ENCODE data around the gene TPM4. TPM values are rescaled to one million over a fixed set of nuclear protein-coding genes. Genes with fewer than 3 reads are reported as not detected.
"Not testable (repeated sequence)": the region's sequence is repeated elsewhere in the genome, so short reads cannot be mapped to it uniquely, and the experiment has no call there.

The TPM4 gene
- total RNA-seq = 100 to 1,000 TPM; 471 to 530 (median 493) TPM

DNA sequence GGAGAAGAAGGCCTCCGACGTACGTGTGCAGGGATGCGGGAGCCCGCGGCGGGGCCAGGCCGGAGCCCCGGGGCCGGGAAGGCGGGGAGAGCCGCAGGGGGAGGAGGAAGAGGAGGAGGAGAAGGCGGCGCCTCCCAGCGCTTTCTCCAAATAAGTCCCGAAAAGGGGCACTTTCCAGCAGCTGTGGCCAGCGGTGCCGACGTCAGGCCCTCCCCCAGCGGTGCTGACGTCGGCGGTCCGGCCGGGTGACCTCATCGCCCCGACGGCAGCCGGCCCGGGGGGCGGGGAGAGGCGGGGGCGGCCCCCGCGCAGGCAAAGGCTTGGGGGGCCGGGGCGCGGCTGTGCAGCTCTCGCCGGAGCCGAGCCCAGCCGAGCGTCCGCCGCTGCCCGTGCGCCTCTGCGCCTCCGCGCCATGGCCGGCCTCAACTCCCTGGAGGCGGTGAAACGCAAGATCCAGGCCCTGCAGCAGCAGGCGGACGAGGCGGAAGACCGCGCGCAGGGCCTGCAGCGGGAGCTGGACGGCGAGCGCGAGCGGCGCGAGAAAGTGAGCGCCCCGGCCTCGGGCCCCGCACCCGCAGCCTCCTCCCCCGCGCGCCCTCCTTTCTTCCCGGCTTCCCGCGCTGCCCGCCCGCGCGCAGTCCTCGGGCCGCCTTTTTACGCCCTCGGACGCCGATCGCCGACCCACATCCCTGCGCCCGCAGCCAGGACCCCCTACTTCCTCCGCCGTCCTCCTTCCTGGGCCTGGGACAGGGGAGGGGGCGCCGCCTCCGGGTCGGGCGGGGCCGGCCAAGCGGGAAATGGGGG lies at the start of gene TPM4:
TSS of gene TPM4 (plus strand) at position 342 of the 804 bp plus-strand sequence. CDS start at position 413, 71 bp downstream.
- Histone ChIP-seq H3K4me3 (peak within 1 kb of the TSS; percentile 76 to 98 (median 94)), H3K36me3 (peaks cover 0 to 4% (median 0%) of the 10 kb centered on the region in 3 donors), H3K9me3 (no peaks in the 10 kb centered on the region), H3K27me3 (no peaks in the 10 kb centered on the region), H3K27ac (peak within 1 kb of the TSS; percentile 98 to 100 (median 100)), H3K4me1 (peaks cover 0 to 46% (median 40%) of the 10 kb centered on the region in 4 donors)
- DNase-seq (ENCODE audit: low spot score in 2 of 2) = peak; percentile 85 to 87
- 1 to 2% methylated on average over 17 to 84 of the region's 101 CpGs for WGBS, 2 donors
- TF ChIP-seq POLR2A (IDR thresholded peaks at IDR 0.05) (peak; percentile 86 to 94), EP300 (IDR thresholded peaks at IDR 0.05) (peak; percentile 94 to 96)
- TF ChIP-seq, protein P1, sequence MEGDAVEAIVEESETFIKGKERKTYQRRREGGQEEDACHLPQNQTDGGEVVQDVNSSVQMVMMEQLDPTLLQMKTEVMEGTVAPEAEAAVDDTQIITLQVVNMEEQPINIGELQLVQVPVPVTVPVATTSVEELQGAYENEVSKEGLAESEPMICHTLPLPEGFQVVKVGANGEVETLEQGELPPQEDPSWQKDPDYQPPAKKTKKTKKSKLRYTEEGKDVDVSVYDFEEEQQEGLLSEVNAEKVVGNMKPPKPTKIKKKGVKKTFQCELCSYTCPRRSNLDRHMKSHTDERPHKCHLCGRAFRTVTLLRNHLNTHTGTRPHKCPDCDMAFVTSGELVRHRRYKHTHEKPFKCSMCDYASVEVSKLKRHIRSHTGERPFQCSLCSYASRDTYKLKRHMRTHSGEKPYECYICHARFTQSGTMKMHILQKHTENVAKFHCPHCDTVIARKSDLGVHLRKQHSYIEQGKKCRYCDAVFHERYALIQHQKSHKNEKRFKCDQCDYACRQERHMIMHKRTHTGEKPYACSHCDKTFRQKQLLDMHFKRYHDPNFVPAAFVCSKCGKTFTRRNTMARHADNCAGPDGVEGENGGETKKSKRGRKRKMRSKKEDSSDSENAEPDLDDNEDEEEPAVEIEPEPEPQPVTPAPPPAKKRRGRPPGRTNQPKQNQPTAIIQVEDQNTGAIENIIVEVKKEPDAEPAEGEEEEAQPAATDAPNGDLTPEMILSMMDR (IDR thresholded peaks at IDR 0.05) = peak in 3 of 5 experiments; percentile 10 to 30 (median 27)

DNA sequence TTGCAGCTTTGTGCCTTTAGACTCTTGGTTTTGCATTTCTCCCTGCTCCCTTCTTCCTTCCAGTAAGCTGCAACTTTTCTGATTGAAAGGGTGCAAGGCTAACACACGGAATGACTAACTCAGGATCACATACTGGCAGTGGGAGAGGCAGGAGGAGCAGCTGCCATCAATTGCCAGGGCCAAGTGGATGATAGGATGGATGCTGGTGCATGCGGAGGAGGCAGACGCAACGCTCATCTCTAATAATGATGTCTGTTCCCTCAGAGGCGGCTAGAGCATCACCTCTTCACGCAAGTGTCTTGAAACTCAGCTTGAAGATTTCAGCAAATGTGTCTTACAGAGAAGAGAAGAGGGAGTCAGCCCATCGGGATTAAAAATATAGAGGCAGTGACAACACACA lies 49.5 kb upstream of the TPM4 start:
- no peak for DNase-seq (ENCODE audit: low spot score in 2 of 2)
- no peaks in the 10 kb centered on the region for H3K27me3 ChIP-seq
- no peaks in the 10 kb centered on the region for H3K36me3 ChIP-seq
- no peak overlapping the region for H3K4me3 ChIP-seq
- TF ChIP-seq, protein P1 (IDR thresholded peaks at IDR 0.05) = no peak
- TF ChIP-seq EP300 (IDR thresholded peaks at IDR 0.05) = no peak
- no peak for TF ChIP-seq POLR2A (IDR thresholded peaks at IDR 0.05)
- no peaks in the 10 kb centered on the region for H3K9me3 ChIP-seq
- no peak overlapping the region for H3K27ac ChIP-seq
- no peaks in the 10 kb centered on the region for H3K4me1 ChIP-seq
- 72 to 82% methylated on average over 7 of the region's 7 CpGs for WGBS, 2 donors

DNA sequence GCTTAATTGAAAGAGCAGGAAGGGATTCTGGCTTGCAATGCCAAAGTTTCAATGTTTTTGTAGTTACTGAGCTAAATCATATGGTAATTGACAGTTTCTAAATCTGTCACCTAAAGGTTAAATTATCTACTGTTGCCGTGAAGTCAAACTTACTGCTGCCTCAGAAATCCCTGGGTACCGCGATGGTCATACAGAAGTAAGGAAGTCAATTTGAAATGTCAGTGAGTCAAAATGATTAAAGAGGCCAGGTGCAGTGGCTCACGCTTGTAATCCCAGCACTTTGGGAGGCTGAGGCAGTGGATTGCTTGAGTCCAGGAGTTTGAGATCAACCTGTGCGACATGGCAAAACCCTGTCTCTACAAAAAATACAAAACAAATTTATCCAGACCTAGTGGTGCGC lies 48.8 kb upstream of the TPM4 start:
- Histone ChIP-seq H3K36me3 (no peaks in the 10 kb centered on the region), H3K9me3 (no peaks in the 10 kb centered on the region), H3K27ac (no peak overlapping the region), H3K4me1 (no peaks in the 10 kb centered on the region), H3K4me3 (no peak overlapping the region), H3K27me3 (no peaks in the 10 kb centered on the region)
- 53 to 60% methylated on average over 6 of the region's 6 CpGs for WGBS, 2 donors
- no peak for TF ChIP-seq POLR2A (IDR thresholded peaks at IDR 0.05)
- no peak for TF ChIP-seq EP300 (IDR thresholded peaks at IDR 0.05)
- TF ChIP-seq, protein P1 (IDR thresholded peaks at IDR 0.05) = no peak
- no peak for DNase-seq (ENCODE audit: low spot score in 2 of 2)

DNA sequence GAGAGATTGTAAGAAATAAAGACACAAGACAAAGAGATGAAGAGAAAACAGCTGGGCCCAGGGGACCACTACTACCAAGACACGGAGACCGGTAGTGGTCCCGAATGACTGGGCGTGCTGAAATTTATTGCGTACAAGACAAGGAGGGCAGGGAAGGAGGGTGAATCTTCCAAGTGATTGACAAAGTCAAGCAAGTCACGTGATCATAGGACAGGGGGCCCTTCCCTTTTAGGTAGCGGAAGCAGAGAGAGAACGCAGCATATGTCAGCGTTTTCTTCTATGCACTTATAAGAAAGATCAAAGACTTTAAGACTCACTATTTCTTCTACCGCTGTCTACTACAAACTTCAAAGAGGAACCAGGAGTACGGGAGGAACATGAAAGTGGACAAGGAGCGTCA lies 46.1 kb upstream of the TPM4 start:
- H3K4me3 ChIP-seq; DNase-seq (ENCODE audit: low spot score in 2 of 2); H3K27ac ChIP-seq; H3K36me3 ChIP-seq; H3K4me1 ChIP-seq; H3K9me3 ChIP-seq; H3K27me3 ChIP-seq: not testable (repeated sequence)
- WGBS, 2 donors = 85 to 92% methylated on average over 12 of the region's 12 CpGs

DNA sequence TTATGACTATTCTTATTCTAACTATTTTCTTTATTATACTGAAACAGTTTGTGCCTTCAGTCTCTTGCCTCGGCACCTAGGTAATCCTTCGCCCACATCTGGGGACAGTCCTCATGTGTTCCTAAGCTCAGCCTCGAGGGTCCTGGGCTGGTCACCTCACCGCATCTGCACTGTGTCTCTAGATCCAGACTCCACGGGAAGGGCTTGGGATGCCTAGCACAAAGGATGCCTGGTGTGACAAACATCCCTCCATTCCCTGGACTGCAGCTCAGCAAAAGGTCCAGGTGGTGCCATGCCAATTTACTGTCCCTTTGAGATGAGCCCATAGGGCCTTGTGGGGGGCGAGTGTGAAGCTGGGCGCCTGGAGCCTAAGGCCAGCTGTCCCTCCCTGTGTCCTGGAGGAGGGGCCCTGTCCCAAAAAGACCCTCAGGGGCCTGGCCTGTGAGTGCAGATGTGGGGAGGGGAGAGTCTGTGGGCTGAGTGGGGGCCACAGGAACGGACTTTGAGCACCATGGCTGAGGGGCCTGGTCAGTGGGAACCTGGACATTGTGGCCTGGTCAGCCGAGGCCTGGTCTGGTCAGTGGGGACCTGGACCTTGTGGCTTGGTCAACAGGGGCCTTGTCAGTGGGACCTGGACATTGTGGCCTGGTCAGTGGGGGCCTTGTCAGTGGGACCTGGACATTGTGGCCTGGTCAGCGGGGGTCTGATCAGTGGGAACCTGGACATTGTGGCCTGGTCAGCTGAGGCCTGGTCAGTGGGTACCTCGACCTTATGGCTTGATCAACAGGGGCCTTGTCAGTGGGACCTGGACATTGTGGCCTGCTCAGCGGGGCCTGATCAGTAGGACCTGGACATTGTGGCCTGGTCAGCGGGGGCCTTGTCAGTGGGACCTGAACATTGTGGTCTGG lies 45.1 kb upstream of the TPM4 start:
- no peaks in the 10 kb centered on the region for H3K27me3 ChIP-seq
- WGBS, 2 donors = 88 to 92% methylated on average over 11 to 13 of the region's 13 CpGs
- H3K27ac ChIP-seq = no peak overlapping the region
- no peak overlapping the region for H3K4me3 ChIP-seq
- DNase-seq (ENCODE audit: low spot score in 2 of 2) = no peak
- H3K9me3 ChIP-seq = no peaks in the 10 kb centered on the region
- H3K4me1 ChIP-seq = no peaks in the 10 kb centered on the region
- no peaks in the 10 kb centered on the region for H3K36me3 ChIP-seq
- no peak for TF ChIP-seq EP300 (IDR thresholded peaks at IDR 0.05)
- no peak for TF ChIP-seq POLR2A (IDR thresholded peaks at IDR 0.05)
- TF ChIP-seq, protein P1 (IDR thresholded peaks at IDR 0.05) = no peak
